Measurements from ENCODE around the gene PRICKLE1.

GRCh38 chr12:42564996-42565395 is 24.6 kb downstream of the PRICKLE1 start:
- TF ChIP-seq CTCF (conservative IDR thresholded peaks at IDR 0.05; ENCODE audit: low read length) (no peak), EZH2phosphoT487 (IDR thresholded peaks at IDR 0.05; ENCODE audit: borderline replicate concordance) (no peak)

Data from Loucy (cell line).